Right atrium auricular region (tissue), 2 donors: ENCODE measurements around the gene DYNC1I1. TPM values are rescaled to one million over a fixed set of nuclear protein-coding genes. Genes with fewer than 3 reads are reported as not detected.

Source experiments
- DNase-seq: peaks from one replicate; pipeline ENCODE4 v3.0.0-alpha.2; 2019; ENCODE audit warnings: low spot score
- H3K27ac ChIP-seq, 2 donors: fragments of 200-600 bp; sonication (generic); 1 replicate in 1 of 2; 2 replicates in 1 of 2; pipeline ENCODE4 v1.5.1; 2016 to 2019
- H3K27me3 ChIP-seq, 2 donors: fragments of 200-600 bp; sonication (generic); one replicate each; pipeline versions ENCODE4 v1.5.1 to v1.6.0; 2017 to 2019
- H3K36me3 ChIP-seq: fragments of 200-600 bp; sonication (generic); one replicate; pipeline ENCODE4 v1.5.1; 2016
- H3K4me1 ChIP-seq, 2 donors: fragments of 200-600 bp; sonication (generic); one replicate each; pipeline versions ENCODE4 v1.5.1 to v1.6.0; 2017 to 2019
- H3K4me3 ChIP-seq, 2 donors: fragments of 200-600 bp; sonication (generic); 1 replicate in 1 of 2; 2 replicates in 1 of 2; pipeline ENCODE4 v1.5.1; 2017 to 2019; ENCODE audit warnings: mild to moderate bottlenecking in 1 of 2, moderate library complexity in 1 of 2
- H3K9me3 ChIP-seq, 2 donors: fragments of 200-600 bp; sonication (generic); one replicate each; pipeline ENCODE4 v1.5.1; 2019
- CTCF ChIP-seq, 2 donors: fragments of 200-600 bp; sonication (generic); IDR thresholded peaks; one replicate each; pipeline ENCODE4 v1.5.1; 2019; ENCODE audit warnings: antibody characterized with exemption in 2 of 2
- total RNA-seq, 2 donors: library from RNA; depleted of rRNA; stranded (reverse); fragments of >200 nt; gene quantifications; one replicate each; pipeline ENCODE4 v1.1.0, GENCODE V29; 2016

Gene DYNC1I1
- total RNA-seq, 2 donors from 2014 or later = 14.1 to 41.3 TPM

- Histone ChIP-seq H3K36me3 (no peaks in the 10 kb centered on the region), H3K4me1 (no peaks in the 10 kb centered on the region), H3K27ac (no peak overlapping the region), H3K9me3 (no peaks in the 10 kb centered on the region), H3K4me3 (no peak overlapping the region), H3K27me3 (no peaks in the 10 kb centered on the region)
- no peak for TF ChIP-seq CTCF (IDR thresholded peaks at IDR 0.05)
- no peak for DNase-seq
These were observed 88.7 kb downstream of the DYNC1I1 start for GRCh38 chr7:95861041-95861440.

- no peaks in the 10 kb centered on the region for H3K9me3 ChIP-seq
- no peak overlapping the region for H3K27ac ChIP-seq
- no peak for DNase-seq
- no peak for TF ChIP-seq CTCF (IDR thresholded peaks at IDR 0.05)
- no peaks in the 10 kb centered on the region for H3K36me3 ChIP-seq
- no peak overlapping the region for H3K4me3 ChIP-seq
- no peaks in the 10 kb centered on the region for H3K27me3 ChIP-seq
- no peaks in the 10 kb centered on the region for H3K4me1 ChIP-seq
These were observed 91.3 kb downstream of the DYNC1I1 start for GRCh38 chr7:95863623-95864022.

- H3K36me3 ChIP-seq = peaks cover 8% of the 10 kb centered on the region
- H3K9me3 ChIP-seq = no peaks in the 10 kb centered on the region
- H3K27ac ChIP-seq = no peak overlapping the region
- DNase-seq = no peak
- no peak overlapping the region for H3K4me3 ChIP-seq
- H3K4me1 ChIP-seq = no peaks in the 10 kb centered on the region
- TF ChIP-seq CTCF (IDR thresholded peaks at IDR 0.05) = no peak
- H3K27me3 ChIP-seq = no peaks in the 10 kb centered on the region
These were observed 93.5 kb downstream of the DYNC1I1 start for GRCh38 chr7:95865716-95866371.

- Histone ChIP-seq H3K36me3 (peaks cover 8% of the 10 kb centered on the region), H3K4me1 (no peaks in the 10 kb centered on the region), H3K27me3 (no peaks in the 10 kb centered on the region), H3K27ac (no peak overlapping the region), H3K9me3 (no peaks in the 10 kb centered on the region), H3K4me3 (no peak overlapping the region)
- TF ChIP-seq CTCF (IDR thresholded peaks at IDR 0.05) = no peak
- DNase-seq = no peak
These were observed 95.0 kb downstream of the DYNC1I1 start for GRCh38 chr7:95867309-95867708.

- no peak for DNase-seq
- H3K4me1 ChIP-seq = peaks cover 0 to 8% of the 10 kb centered on the region in 2 donors
- H3K4me3 ChIP-seq = no peak overlapping the region
- no peaks in the 10 kb centered on the region for H3K9me3 ChIP-seq
- H3K36me3 ChIP-seq = peaks cover 8% of the 10 kb centered on the region
- no peaks in the 10 kb centered on the region for H3K27me3 ChIP-seq
- TF ChIP-seq CTCF (IDR thresholded peaks at IDR 0.05) = peak; percentile 68 to 78
- no peak overlapping the region for H3K27ac ChIP-seq
These were observed 98.9 kb downstream of the DYNC1I1 start for GRCh38 chr7:95871075-95871848.
